HepG2 (cell line): Measurements from ENCODE around the gene CCDC157. TPM values are rescaled to one million over a fixed set of nuclear protein-coding genes. Genes with fewer than 3 reads are reported as not detected.

Experiments
- ATAC-seq: fragments of 200-7000 bp; cut with Tn5 transposase; 3 replicates; pipeline ENCODE4 v1.9.1; 2020; ENCODE audit warnings: mild to moderate bottlenecking, moderate library complexity
- BruUV-seq: library from RNA; stranded (reverse); fragments of 400-500 nt; replicated peaks from 2 replicates; lab custom pipeline; 2021; lab: Mats Ljungman, UMichigan
- CTCF ChIA-PET: fragments of 300-600 bp; formaldehyde crosslinking; extraction: SDS; loops from one replicate; lab custom pipeline; 2021; ENCODE audit warnings: low total read pairs, inconsistent platforms, low intra/inter-chr PET ratio; lab: Yijun Ruan, JAX
- POLR2A ChIA-PET: fragments of 350-600 bp; sonication (Branson Sonifier 250); formaldehyde crosslinking; loops from one replicate; lab custom pipeline; 2020; ENCODE audit warnings: antibody characterized with exemption, inconsistent platforms; lab: Yijun Ruan, JAX
- DNase-seq: peaks from one replicate; pipeline ENCODE4 v3.0.0-alpha.2; 2015; ENCODE audit warnings: low spot score
- FAIRE-seq: peaks from 3 replicates; lab custom pipeline; 2011; peaks lifted over from hg19 to GRCh38; lab: Jason Lieb, UNC
- H2AFZ ChIP-seq: one replicate; pipeline ENCODE4 v1.6.1; 2011; ENCODE audit warnings: low read length, inconsistent platforms
- H3K27ac ChIP-seq: fragments of 300-600 bp; 3 replicates; pipeline ENCODE4 v1.8.0; 2011; ENCODE audit warnings: mixed run types, mild to moderate bottlenecking, mixed read lengths, low read length, inconsistent platforms; ENCODE audit not compliant: insufficient read depth; ENCODE audit errors: extremely low read length
- H3K27me3 ChIP-seq, 2 experiments: fragments of 200-600 bp in 1 of 2; 2 replicates in 1 of 2; 3 replicates in 1 of 2; pipeline versions ENCODE4 v1.6.0 to v1.8.0; 2011; ENCODE audit warnings: low read length in 2 of 2, mild to moderate bottlenecking in 2 of 2, moderate library complexity in 2 of 2, inconsistent platforms in 1 of 2; ENCODE audit not compliant: insufficient read depth in 2 of 2, control insufficient read depth in 1 of 2
- H3K36me3 ChIP-seq, 2 experiments: fragments of 200-600 bp in 1 of 2; replicated peaks in 1 of 2; 2 replicates in 1 of 2; 3 replicates in 1 of 2; pipeline versions ENCODE4 v1.5.1 to v1.8.0; 2011; ENCODE audit warnings: low read length in 2 of 2, inconsistent platforms in 1 of 2; ENCODE audit not compliant: insufficient read depth in 2 of 2, control insufficient read depth in 1 of 2
- H3K4me1 ChIP-seq: 2 replicates; pipeline ENCODE4 v1.5.1; 2012; ENCODE audit warnings: low read length, inconsistent platforms; ENCODE audit not compliant: insufficient read depth
- H3K4me2 ChIP-seq: 2 replicates; pipeline ENCODE4 v1.6.0; 2011; ENCODE audit warnings: low read depth, low read length, inconsistent platforms
- H3K4me3 ChIP-seq, 3 experiments: fragments of 200-600 bp in 1 of 3; sonication (generic), shearing (Covaris generic) in 1 of 3; replicated peaks in 1 of 3; 2 replicates each; pipeline ENCODE4 v1.5.1; 2011 to 2016; ENCODE audit warnings: low read length in 3 of 3, inconsistent platforms in 2 of 3, low read depth in 2 of 3, mild to moderate bottlenecking in 2 of 3, control low read depth in 1 of 3, mixed read lengths in 1 of 3; ENCODE audit not compliant: insufficient read depth in 1 of 3
- H3K79me2 ChIP-seq: one replicate; pipeline ENCODE4 v1.6.1; 2011; ENCODE audit warnings: low read length, inconsistent platforms; ENCODE audit not compliant: insufficient read depth
- H3K9ac ChIP-seq: 2 replicates; pipeline ENCODE4 v1.6.0; 2011; ENCODE audit warnings: mild to moderate bottlenecking, low read depth, low read length, inconsistent platforms; ENCODE audit not compliant: insufficient read depth
- H3K9me3 ChIP-seq: 2 replicates; pipeline ENCODE4 v1.5.1; 2012; ENCODE audit warnings: mild to moderate bottlenecking, low read length
- H4K20me1 ChIP-seq: 2 replicates; pipeline ENCODE4 v1.6.0; 2011; ENCODE audit warnings: inconsistent platforms, mild to moderate bottlenecking, low read length, moderate library complexity; ENCODE audit not compliant: insufficient read depth
- ARHGAP35 ChIP-seq: sonication (generic); formaldehyde crosslinking; IDR thresholded peaks from 2 replicates; pipeline ENCODE4 v1.9.0; 2022; ENCODE audit warnings: mild to moderate bottlenecking, inconsistent platforms, moderate library complexity, missing genetic modification reagents, borderline replicate concordance
- KDM1A ChIP-seq: IDR thresholded peaks from 2 replicates; pipeline ENCODE4 v1.6.1; 2016; ENCODE audit warnings: missing compliant biosample characterization
- POLR2G ChIP-seq: fragments of 200-400 bp; formaldehyde crosslinking; IDR thresholded peaks from 2 replicates; pipeline ENCODE4 v1.6.1; 2018; ENCODE audit warnings: mild to moderate bottlenecking, low read depth, low read length, moderate library complexity
- ZMYM3 ChIP-seq: sonication (generic); formaldehyde crosslinking; IDR thresholded peaks from 2 replicates; pipeline ENCODE4 v1.5.1; 2020; ENCODE audit warnings: mild to moderate bottlenecking, missing genetic modification reagents
- ZNF530 ChIP-seq: sonication (generic); formaldehyde crosslinking; IDR thresholded peaks from 2 replicates; pipeline ENCODE4 v1.5.0; 2020; ENCODE audit warnings: low read depth, mild to moderate bottlenecking, missing genetic modification reagents
- ZNF629 ChIP-seq: sonication (generic); formaldehyde crosslinking; conservative IDR thresholded peaks from 2 replicates; pipeline ENCODE4 v1.5.0; 2020; ENCODE audit warnings: missing genetic modification reagents
- ZNF768 ChIP-seq: sonication (generic); formaldehyde crosslinking; IDR thresholded peaks from 2 replicates; pipeline ENCODE4 v1.4.0; 2020; ENCODE audit warnings: missing genetic modification reagents
- WGBS: methylation state at CpG from one replicate; pipeline ENCODE4 v1.1.6; 2017; ENCODE audit warnings: low lambda C conversion rate; 5-methylcytosine and 5-hydroxymethylcytosine counted together
- in situ Hi-C: cut with HindIII; loops from 2 replicates; pipeline ENCODE4 v1.10.0; 2017; ENCODE audit warnings: low pct_unique_long_range_greater_than_20kb; ENCODE audit not compliant: extremely low pct_ligation_motif_present
- intact Hi-C: fragments of 100-400 bp; cut with micrococcal nuclease; formaldehyde crosslinking; loops from one replicate; pipeline ENCODE4 v1.10.0; 2022; ENCODE audit not compliant: unreplicated experiment
- polyA plus RNA-seq, 8 experiments: library from polyadenylated mRNA; depleted of rRNA in 3 of 8; stranded (reverse) in 7 of 8; unstranded in 1 of 8; fragments of >200 nt; fragmentation: Illumina TruSeq in 4 of 8; extraction: Trizol in 4 of 8; gene quantifications; 2 replicates each; pipeline versions ENCODE4 v1.2.1 to v1.2.3, GENCODE V29; 2011 to 2016; ENCODE audit warnings: low read depth in 4 of 8, missing spikeins in 1 of 8, mixed read lengths in 1 of 8; ENCODE audit not compliant: insufficient read depth in 1 of 8
- total RNA-seq, 5 experiments: library from RNA; depleted of rRNA; stranded (reverse); fragments of >200 nt; fragmentation: Illumina TruSeq; extraction: Trizol; gene quantifications; 2 replicates each; pipeline ENCODE4 v1.2.3, GENCODE V29; 2016; ENCODE audit warnings: low read depth in 1 of 5
- TF ChIP-seq, protein P1 (sequence below): IDR thresholded peaks from 2 replicates; pipeline ENCODE4 v1.6.1; 2018; ENCODE audit warnings: missing genetic modification reagents
- TF ChIP-seq, protein P2 (sequence below): IDR thresholded peaks from 2 replicates; pipeline ENCODE4 v1.6.1; 2016; ENCODE audit warnings: low read depth, control low read depth

CCDC157 gene
- total and polyA plus RNA-seq, 2 of the 13 experiments (the other 11 are each of a cell fraction or from before 2014, with no cell fraction given) = 1.4 to 1.6 TPM

DNA sequence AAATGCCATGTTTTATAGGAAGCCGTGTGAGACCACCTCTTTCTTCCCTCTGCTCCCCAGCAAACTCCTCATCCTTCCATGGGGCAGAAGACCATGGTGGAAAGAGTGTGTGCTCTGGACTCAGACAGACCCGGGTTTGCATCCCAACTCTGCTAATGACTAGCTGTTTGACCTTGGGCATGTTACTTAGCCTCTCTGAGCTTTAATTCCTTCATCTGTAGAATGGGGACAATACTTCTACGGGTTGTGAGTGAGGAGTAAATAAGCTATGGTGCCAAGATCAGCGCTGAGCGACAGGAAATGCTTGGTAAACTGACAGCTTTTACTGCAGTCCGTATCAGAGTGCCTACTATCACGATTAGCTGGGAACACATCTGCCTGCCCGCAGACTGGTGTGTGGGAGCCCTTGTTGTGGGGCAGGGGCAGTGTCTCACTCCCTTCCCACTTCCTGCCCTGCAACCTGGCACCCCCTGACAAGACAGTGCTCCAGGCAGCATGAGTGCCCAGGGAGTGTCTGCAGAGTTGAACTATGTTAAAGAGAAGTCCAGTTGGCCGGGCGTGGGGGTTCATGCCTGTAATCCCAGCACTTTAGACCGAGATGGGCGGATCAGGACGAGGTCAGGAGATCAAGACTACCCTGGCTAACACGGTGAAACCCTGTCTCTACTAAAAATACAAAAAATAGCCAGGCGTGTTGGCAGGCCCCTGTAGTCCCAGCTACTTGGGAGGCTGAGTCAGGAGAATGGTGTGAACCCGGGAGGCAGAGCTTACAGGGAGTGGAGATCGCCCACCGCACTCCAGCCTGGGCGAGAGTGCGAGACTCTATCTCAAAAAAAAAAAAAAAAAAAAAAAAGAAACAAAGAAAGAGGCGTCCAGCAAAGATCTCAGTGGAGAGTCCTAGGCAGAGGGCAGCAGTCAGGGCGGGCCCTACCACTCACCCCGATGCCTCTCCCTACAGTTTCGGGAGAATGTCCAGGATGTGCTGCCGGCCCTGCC is 42.2 kb downstream of the CCDC157 start:
- in situ Hi-C loops = loop anchor here (25.0 kb wide), 1 partner anchor 287 kb away; no protein-coding TSS in a partner anchor
- Histone ChIP-seq H3K4me2 (peak overlapping the region; percentile 94), H3K79me2 (no peaks in the 10 kb centered on the region), H4K20me1 (no peaks in the 10 kb centered on the region)
- no peak for FAIRE-seq
- TF ChIP-seq, protein P1, sequence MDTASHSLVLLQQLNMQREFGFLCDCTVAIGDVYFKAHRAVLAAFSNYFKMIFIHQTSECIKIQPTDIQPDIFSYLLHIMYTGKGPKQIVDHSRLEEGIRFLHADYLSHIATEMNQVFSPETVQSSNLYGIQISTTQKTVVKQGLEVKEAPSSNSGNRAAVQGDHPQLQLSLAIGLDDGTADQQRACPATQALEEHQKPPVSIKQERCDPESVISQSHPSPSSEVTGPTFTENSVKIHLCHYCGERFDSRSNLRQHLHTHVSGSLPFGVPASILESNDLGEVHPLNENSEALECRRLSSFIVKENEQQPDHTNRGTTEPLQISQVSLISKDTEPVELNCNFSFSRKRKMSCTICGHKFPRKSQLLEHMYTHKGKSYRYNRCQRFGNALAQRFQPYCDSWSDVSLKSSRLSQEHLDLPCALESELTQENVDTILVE (CRISPR knock-in tag) = no peak
- TF ChIP-seq KDM1A (CRISPR knock-in tag) (peak; percentile 25; the same call in 1 of the 2 replicates), ARHGAP35 (no peak), ZNF629 (CRISPR knock-in tag) (peak; percentile 81), ZMYM3 (CRISPR knock-in tag) (peak; percentile 57; the same call in 1 of the 2 replicates), ZNF530 (CRISPR knock-in tag) (no peak), ZNF768 (peak; percentile 85), POLR2G (peak; percentile 23; the same call in 1 of the 2 replicates)
- TF ChIP-seq, protein P2, sequence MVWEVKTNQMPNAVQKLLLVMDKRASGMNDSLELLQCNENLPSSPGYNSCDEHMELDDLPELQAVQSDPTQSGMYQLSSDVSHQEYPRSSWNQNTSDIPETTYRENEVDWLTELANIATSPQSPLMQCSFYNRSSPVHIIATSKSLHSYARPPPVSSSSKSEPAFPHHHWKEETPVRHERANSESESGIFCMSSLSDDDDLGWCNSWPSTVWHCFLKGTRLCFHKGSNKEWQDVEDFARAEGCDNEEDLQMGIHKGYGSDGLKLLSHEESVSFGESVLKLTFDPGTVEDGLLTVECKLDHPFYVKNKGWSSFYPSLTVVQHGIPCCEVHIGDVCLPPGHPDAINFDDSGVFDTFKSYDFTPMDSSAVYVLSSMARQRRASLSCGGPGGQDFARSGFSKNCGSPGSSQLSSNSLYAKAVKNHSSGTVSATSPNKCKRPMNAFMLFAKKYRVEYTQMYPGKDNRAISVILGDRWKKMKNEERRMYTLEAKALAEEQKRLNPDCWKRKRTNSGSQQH (CRISPR knock-in tag) = no peak
- TF ChIP-seq, all 625 proteins: peak for 5
- Histone ChIP-seq H3K36me3 (no peaks in the 10 kb centered on the region), H2AFZ (no peak overlapping the region), H3K9ac (no peak overlapping the region), H3K4me3 (peak overlapping the region in 1 of 3 experiments; percentile 74; a peak in 1 of 6 replicates), H3K27me3 (no peaks in the 10 kb centered on the region; a peak in 1 of 5 replicates), H3K4me1 (peaks cover 65% of the 10 kb centered on the region), H3K27ac (no peak overlapping the region), H3K9me3 (no peaks in the 10 kb centered on the region)
- BruUV-seq = no TSS peak
- intact Hi-C loops = no loop called here
- ATAC-seq (no peak), DNase-seq (no peak)
- ChIA-PET POLR2A (interaction anchor here (10.2 kb wide), 1 partner anchor 24 kb away, joined by 164 read pairs; the partner anchor contains the start of gene MTFP1), CTCF (no interaction called here)
- WGBS = 80% methylated on average over 25 of the region's 25 CpGs
